Lower leg skin (tissue), 3 donors: Measurements from ENCODE around the gene CPT1A.

ENCODE experiments used
- CTCF ChIP-seq, 3 donors: fragments of 450-650 bp; IDR thresholded peaks; one replicate each; pipeline ENCODE4 v1.5.1; 2016; ENCODE audit warnings: antibody characterized with exemption in 3 of 3, mild to moderate bottlenecking in 3 of 3, moderate library complexity in 2 of 3
- POLR2A ChIP-seq, 2 donors: fragments of 450-650 bp; IDR thresholded peaks; one replicate each; pipeline ENCODE4 v1.6.1; 2016 to 2017; ENCODE audit warnings: antibody characterized with exemption in 2 of 2, mild to moderate bottlenecking in 1 of 2, moderate library complexity in 1 of 2

DNA sequence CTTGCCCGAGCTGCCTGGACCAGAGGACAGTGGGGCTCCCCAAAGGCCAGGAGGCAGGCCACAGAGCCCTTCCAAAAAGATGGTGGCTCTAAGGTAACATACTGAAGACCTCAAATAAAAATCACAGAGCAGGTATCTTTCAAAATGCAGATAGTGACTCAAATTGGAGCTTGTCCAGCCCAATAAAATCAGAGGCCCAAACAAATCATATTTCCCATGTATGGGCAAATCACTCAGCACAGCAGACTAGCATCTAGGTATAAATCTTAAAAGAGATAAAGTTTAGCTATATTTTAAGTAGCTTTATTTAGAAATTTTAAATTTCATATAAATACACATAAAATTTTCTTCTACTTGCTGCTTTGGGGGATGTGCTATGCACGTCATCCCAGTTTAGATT is 93.7 kb downstream of the CPT1A start:
- TF ChIP-seq POLR2A (IDR thresholded peaks at IDR 0.05) (no peak), CTCF (IDR thresholded peaks at IDR 0.05) (no peak)
